C4-2B (cell line): ENCODE results near the gene HS3ST2.

Source experiments
- H3K27ac ChIP-seq: fragments of 450-650 bp; 2 replicates; pipeline ENCODE4 v1.5.1; 2017
- CTCF ChIP-seq: fragments of 450-650 bp; conservative IDR thresholded peaks from 2 replicates; pipeline ENCODE4 v1.5.1; 2017; ENCODE audit warnings: mild to moderate bottlenecking
- ZFX ChIP-seq: fragments of 450-650 bp; IDR thresholded peaks from 2 replicates; pipeline ENCODE4 v1.6.1; 2017

Gene HS3ST2

GRCh38 chr16:22782314-22782713, 31.6 kb upstream of the HS3ST2 start:
- H3K27ac ChIP-seq = no peak overlapping the region
- TF ChIP-seq ZFX (no peak), CTCF (no peak)

- TF ChIP-seq CTCF = no peak
- no peak overlapping the region for H3K27ac ChIP-seq
Observed at GRCh38 chr16:22784690-22785214, 29.2 kb upstream of the HS3ST2 start.

GRCh38 chr16:22785552-22785951, 28.4 kb upstream of the HS3ST2 start:
- H3K27ac ChIP-seq = no peak overlapping the region
- TF ChIP-seq CTCF = no peak

- no peak for TF ChIP-seq ZFX
- no peak overlapping the region for H3K27ac ChIP-seq
Observed at GRCh38 chr16:22786284-22786683, 27.7 kb upstream of the HS3ST2 start.

- no peak overlapping the region for H3K27ac ChIP-seq
- no peak for TF ChIP-seq CTCF
- TF ChIP-seq ZFX = no peak
Observed at GRCh38 chr16:22786691-22787090, 27.3 kb upstream of the HS3ST2 start.

- no peak for TF ChIP-seq ZFX
- TF ChIP-seq CTCF = no peak
- no peak overlapping the region for H3K27ac ChIP-seq
Observed at GRCh38 chr16:22787466-22788192, 26.3 kb upstream of the HS3ST2 start.

- no peak overlapping the region for H3K27ac ChIP-seq
- TF ChIP-seq ZFX (no peak), CTCF (no peak)
Observed at GRCh38 chr16:22788193-22788530, 25.8 kb upstream of the HS3ST2 start.
